Measurements from ENCODE around the gene CTNNBL1. TPM values are rescaled to one million over a fixed set of nuclear protein-coding genes. Genes with fewer than 3 reads are reported as not detected.

Gene CTNNBL1
- total and polyA plus RNA-seq, 12 donors: 5.5 to 75.5 (median 37.7) TPM

DNA sequence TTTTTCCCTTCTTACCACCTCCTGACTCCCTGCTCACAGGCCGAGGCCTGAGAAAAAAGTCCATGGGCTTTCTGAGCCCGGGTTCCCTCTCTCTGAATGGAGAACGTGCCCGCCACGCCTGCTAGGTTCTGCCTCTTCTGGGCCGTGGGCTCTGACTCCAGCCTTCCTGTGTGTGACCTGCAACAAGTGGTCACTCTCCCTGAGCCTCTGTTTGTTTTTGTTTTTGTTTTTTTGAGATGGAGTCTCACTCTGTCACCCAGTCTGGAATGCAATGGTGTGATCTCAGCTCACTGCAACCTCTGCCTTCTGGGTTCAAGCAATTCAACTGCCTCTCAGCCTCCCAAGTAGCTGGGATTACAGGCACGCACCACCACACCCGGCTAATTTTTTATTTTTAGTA lies 191.2 kb downstream of the CTNNBL1 start:
- Histone ChIP-seq H3K4me1 (replicated peaks in 1 of 2) (no peaks in the 10 kb centered on the region), H3K27ac (no peak overlapping the region), H3K9me3 (replicated peaks in 1 of 3) (no peaks in the 10 kb centered on the region), H3K4me3 (no peak overlapping the region), H3K36me3 (replicated peaks in 1 of 2) (no peaks in the 10 kb centered on the region), H3K27me3 (no peaks in the 10 kb centered on the region)
- intact Hi-C loops (cut with DNase I): no loop called here
- TF ChIP-seq, protein P1, sequence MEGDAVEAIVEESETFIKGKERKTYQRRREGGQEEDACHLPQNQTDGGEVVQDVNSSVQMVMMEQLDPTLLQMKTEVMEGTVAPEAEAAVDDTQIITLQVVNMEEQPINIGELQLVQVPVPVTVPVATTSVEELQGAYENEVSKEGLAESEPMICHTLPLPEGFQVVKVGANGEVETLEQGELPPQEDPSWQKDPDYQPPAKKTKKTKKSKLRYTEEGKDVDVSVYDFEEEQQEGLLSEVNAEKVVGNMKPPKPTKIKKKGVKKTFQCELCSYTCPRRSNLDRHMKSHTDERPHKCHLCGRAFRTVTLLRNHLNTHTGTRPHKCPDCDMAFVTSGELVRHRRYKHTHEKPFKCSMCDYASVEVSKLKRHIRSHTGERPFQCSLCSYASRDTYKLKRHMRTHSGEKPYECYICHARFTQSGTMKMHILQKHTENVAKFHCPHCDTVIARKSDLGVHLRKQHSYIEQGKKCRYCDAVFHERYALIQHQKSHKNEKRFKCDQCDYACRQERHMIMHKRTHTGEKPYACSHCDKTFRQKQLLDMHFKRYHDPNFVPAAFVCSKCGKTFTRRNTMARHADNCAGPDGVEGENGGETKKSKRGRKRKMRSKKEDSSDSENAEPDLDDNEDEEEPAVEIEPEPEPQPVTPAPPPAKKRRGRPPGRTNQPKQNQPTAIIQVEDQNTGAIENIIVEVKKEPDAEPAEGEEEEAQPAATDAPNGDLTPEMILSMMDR (IDR thresholded peaks at IDR 0.05): no peak
- TF ChIP-seq POLR2A (IDR thresholded peaks at IDR 0.05): no peak
- 89 to 98% (median 94%) methylated on average over 8 of the region's 8 CpGs for WGBS, 4 donors
- no peak for DNase-seq

DNA sequence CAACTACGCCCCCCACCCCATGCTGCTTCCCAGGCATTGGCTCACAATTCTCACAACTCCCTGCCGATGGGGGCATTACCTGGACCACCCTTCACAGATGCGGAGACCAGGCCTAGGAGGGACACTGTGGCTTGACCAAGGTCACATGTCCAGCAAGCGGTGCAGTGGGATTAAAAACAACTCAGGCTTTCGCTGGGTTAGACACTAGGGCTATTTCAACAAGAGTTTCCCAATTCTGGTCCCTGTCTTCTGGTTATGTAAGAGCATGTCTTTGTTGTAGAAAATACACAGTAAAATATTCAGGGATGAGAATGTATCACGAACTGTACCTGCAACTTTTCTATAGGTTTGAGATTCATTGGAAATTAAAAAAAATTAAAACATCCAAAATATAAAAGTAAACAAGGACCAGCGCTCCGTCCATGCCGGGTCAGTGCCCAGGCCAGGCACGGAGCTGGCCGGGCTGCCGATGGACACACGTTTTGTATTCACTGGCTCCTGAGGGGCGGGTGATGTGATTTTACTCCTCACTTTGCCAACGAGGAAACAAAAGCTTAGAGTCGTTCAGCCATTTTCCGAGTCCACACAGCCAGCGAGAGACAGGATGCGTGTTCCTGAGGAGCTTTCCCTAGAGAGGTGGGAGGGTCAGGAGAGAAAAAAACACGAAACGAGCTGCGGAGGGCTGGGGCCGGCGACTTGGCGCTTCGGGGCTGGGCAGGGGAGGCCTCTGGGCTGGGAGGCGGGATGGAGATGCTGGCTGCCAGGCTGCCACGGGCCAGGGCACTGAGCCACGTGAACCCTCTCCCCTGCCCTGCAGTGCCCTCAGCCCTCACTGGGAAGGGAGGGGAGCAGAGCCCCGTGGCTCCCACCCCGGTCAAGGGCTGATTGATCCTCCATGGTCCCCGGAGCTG lies 192.0 kb downstream of the CTNNBL1 start:
- H3K27me3 ChIP-seq: no peaks in the 10 kb centered on the region
- DNase-seq: no peak
- no peaks in the 10 kb centered on the region for H3K36me3 ChIP-seq (replicated peaks in 1 of 2)
- H3K4me3 ChIP-seq: no peak overlapping the region
- no peak overlapping the region for H3K27ac ChIP-seq
- TF ChIP-seq, protein P1 (IDR thresholded peaks at IDR 0.05): no peak
- no peak for TF ChIP-seq POLR2A (IDR thresholded peaks at IDR 0.05)
- 61 to 75% (median 63%) methylated on average over 30 to 32 of the region's 32 CpGs for WGBS, 4 donors
- no peaks in the 10 kb centered on the region for H3K4me1 ChIP-seq (replicated peaks in 1 of 2)
- intact Hi-C loops (cut with DNase I): no loop called here
- no peaks in the 10 kb centered on the region for H3K9me3 ChIP-seq (replicated peaks in 1 of 3)

- TF ChIP-seq POLR2A (IDR thresholded peaks at IDR 0.05): no peak
- TF ChIP-seq, protein P1 (IDR thresholded peaks at IDR 0.05): no peak
- Histone ChIP-seq H3K36me3 (replicated peaks in 1 of 2) (no peaks in the 10 kb centered on the region), H3K27me3 (no peaks in the 10 kb centered on the region), H3K4me3 (no peak overlapping the region), H3K4me1 (replicated peaks in 1 of 2) (no peaks in the 10 kb centered on the region), H3K27ac (no peak overlapping the region), H3K9me3 (replicated peaks in 1 of 3) (no peaks in the 10 kb centered on the region)
- peak; percentile 47 to 81 (median 79) for DNase-seq
- WGBS, 4 donors: 41 to 82% (median 59%) methylated on average over 3 to 4 of the region's 4 CpGs
- intact Hi-C loops (cut with DNase I): no loop called here
These were observed 193.0 kb downstream of the CTNNBL1 start for GRCh38 chr20:37886851-37887297.

DNA sequence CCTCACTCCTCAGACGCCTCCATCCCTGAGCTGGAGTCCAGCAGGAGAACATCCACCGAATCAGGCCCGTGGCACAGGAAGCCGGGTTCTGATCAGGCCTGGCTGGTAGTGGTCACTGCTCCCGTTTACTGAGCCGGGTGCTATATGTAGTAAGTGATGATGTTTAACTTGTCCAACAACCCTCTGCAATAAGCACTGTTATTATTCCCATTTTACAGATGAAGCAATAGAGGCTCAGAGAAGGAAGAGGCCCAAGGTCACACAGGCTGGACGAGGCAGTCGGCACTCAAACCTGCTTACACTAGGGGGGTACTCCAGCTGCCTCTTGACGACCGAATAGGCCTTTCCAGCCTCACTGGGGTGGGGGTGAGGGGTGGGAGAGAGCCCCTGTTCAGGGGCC lies 194.8 kb downstream of the CTNNBL1 start:
- whole genome bisulfite sequencing, 4 donors: 90 to 94% (median 93%) methylated on average over 3 to 10 of the region's 10 CpGs
- Histone ChIP-seq H3K4me1 (replicated peaks in 1 of 2) (no peaks in the 10 kb centered on the region), H3K9me3 (replicated peaks in 1 of 3) (no peaks in the 10 kb centered on the region), H3K27me3 (no peaks in the 10 kb centered on the region), H3K36me3 (replicated peaks in 1 of 2) (no peaks in the 10 kb centered on the region), H3K4me3 (no peak overlapping the region), H3K27ac (no peak overlapping the region)
- no peak for DNase-seq
- intact Hi-C loops (cut with DNase I): no loop called here
- TF ChIP-seq, protein P1 (IDR thresholded peaks at IDR 0.05): no peak
- no peak for TF ChIP-seq POLR2A (IDR thresholded peaks at IDR 0.05)
